Kidney epithelial cell (primary cell): ENCODE results near the gene ZSCAN1. TPM values are rescaled to one million over a fixed set of nuclear protein-coding genes. Genes with fewer than 3 reads are reported as not detected.
A peak's percentile ranks its signal among the peaks of the same experiment; 100 is the strongest.
"Not testable (repeated sequence)": the region's sequence is repeated elsewhere in the genome, so short reads cannot be mapped to it uniquely, and the experiment has no call there.

ENCODE experiments used
- DNase-seq: peaks from one replicate; pipeline ENCODE4 v3.0.0-alpha.2; 2010; ENCODE audit warnings: low read depth
- H3K27me3 ChIP-seq: 2 replicates; pipeline ENCODE4 v1.6.0; 2011; ENCODE audit warnings: low read length; ENCODE audit not compliant: control insufficient read depth, insufficient read depth
- H3K36me3 ChIP-seq: 2 replicates; pipeline ENCODE4 v1.5.1; 2011; ENCODE audit warnings: low read length; ENCODE audit not compliant: control insufficient read depth, insufficient read depth
- H3K4me3 ChIP-seq: 2 replicates; pipeline ENCODE4 v1.5.1; 2011; ENCODE audit warnings: low read depth, mild to moderate bottlenecking, control low read depth, low read length
- CTCF ChIP-seq: IDR thresholded peaks from 2 replicates; pipeline ENCODE4 v1.5.1; 2011; ENCODE audit warnings: mild to moderate bottlenecking, moderate library complexity, low read length, control low read depth, inconsistent platforms; ENCODE audit not compliant: insufficient read depth, poor library complexity, severe bottlenecking
- total RNA-seq: library from RNA; depleted of rRNA; stranded (reverse); fragments of >200 nt; gene quantifications from 2 replicates; pipeline ENCODE4 v1.2.3, GENCODE V29; 2015

Gene ZSCAN1
- total RNA-seq, 1 donor from 2014 or later = not detected

GRCh38 chr19:58003174-58003828 lies 30.5 kb upstream of the ZSCAN1 start:
- Histone ChIP-seq H3K36me3 (peaks cover 2% of the 10 kb centered on the region), H3K4me3 (peak overlapping the region; percentile 91), H3K27me3 (no peaks in the 10 kb centered on the region)
- DNase-seq = no peak
- no peak for TF ChIP-seq CTCF

- no peak for DNase-seq
- TF ChIP-seq CTCF = no peak
- no peaks in the 10 kb centered on the region for H3K36me3 ChIP-seq
- H3K4me3 ChIP-seq = no peak overlapping the region
- no peaks in the 10 kb centered on the region for H3K27me3 ChIP-seq
These were observed 26.5 kb upstream of the ZSCAN1 start for GRCh38 chr19:58007285-58007684.

GRCh38 chr19:58008877-58009276 lies 24.9 kb upstream of the ZSCAN1 start:
- DNase-seq, H3K36me3 ChIP-seq, H3K4me3 ChIP-seq, H3K27me3 ChIP-seq: not testable (repeated sequence)

GRCh38 chr19:58009301-58009665 lies 24.5 kb upstream of the ZSCAN1 start:
- Histone ChIP-seq H3K36me3 (no peaks in the 10 kb centered on the region), H3K27me3 (no peaks in the 10 kb centered on the region), H3K4me3 (peak overlapping the region; percentile 45)
- no peak for DNase-seq
- no peak for TF ChIP-seq CTCF

GRCh38 chr19:58009666-58010301 lies 24.0 kb upstream of the ZSCAN1 start:
- peak overlapping the region; percentile 45 for H3K4me3 ChIP-seq
- TF ChIP-seq CTCF = no peak
- DNase-seq = peak; percentile 32
- no peaks in the 10 kb centered on the region for H3K27me3 ChIP-seq
- H3K36me3 ChIP-seq = no peaks in the 10 kb centered on the region

- H3K27me3 ChIP-seq = no peaks in the 10 kb centered on the region
- TF ChIP-seq CTCF = no peak
- DNase-seq = no peak
- no peaks in the 10 kb centered on the region for H3K36me3 ChIP-seq
- no peak overlapping the region for H3K4me3 ChIP-seq
These were observed 23.3 kb upstream of the ZSCAN1 start for GRCh38 chr19:58010507-58010906.
